AG10803 (cell line): ENCODE data around the gene JAKMIP2.
A peak's percentile ranks its signal among the peaks of the same experiment; 100 is the strongest.
"Not testable (repeated sequence)": the region's sequence is repeated elsewhere in the genome, so short reads cannot be mapped to it uniquely, and the experiment has no call there.

ENCODE experiments used
- DNase-seq: peaks from one replicate; pipeline ENCODE4 v3.0.0; 2010; ENCODE audit warnings: low read depth
- H3K4me3 ChIP-seq: 2 replicates; pipeline ENCODE4 v1.5.1; 2011; ENCODE audit warnings: mild to moderate bottlenecking, low read length, control low read depth
- CTCF ChIP-seq: conservative IDR thresholded peaks from 2 replicates; pipeline ENCODE4 v1.5.1; 2011; ENCODE audit warnings: mild to moderate bottlenecking, low read length, control low read depth, inconsistent platforms

The JAKMIP2 gene

GRCh38 chr5:147782110-147783028 is at the start of gene JAKMIP2:
Gene JAKMIP2 (minus strand): TSS chr5:147782728. CDS start chr5:147671806, 110,922 bp downstream.
- no peak within 1 kb of the TSS for H3K4me3 ChIP-seq
- no peak for TF ChIP-seq CTCF
- peak; percentile 4 for DNase-seq

- no peak within 1 kb of the TSS for H3K4me3 ChIP-seq
- DNase-seq, result no peak
- no peak for TF ChIP-seq CTCF
These were observed 48.9 kb upstream of the JAKMIP2 start, which contains the start of gene SPINK1 for GRCh38 chr5:147831465-147831864. Gene SPINK1 (minus strand): TSS chr5:147831671. CDS start chr5:147831577, 94 bp downstream.

- no peak for DNase-seq
- H3K4me3 ChIP-seq, result no peak overlapping the region
- no peak for TF ChIP-seq CTCF
These were observed 47.5 kb upstream of the JAKMIP2 start for GRCh38 chr5:147830035-147830434.

GRCh38 chr5:147827017-147827416 is 44.5 kb upstream of the JAKMIP2 start:
- not testable (repeated sequence) for H3K4me3 ChIP-seq, DNase-seq

GRCh38 chr5:147826361-147826760 is 43.8 kb upstream of the JAKMIP2 start:
- no peak overlapping the region for H3K4me3 ChIP-seq
- no peak for DNase-seq
- TF ChIP-seq CTCF, result no peak

GRCh38 chr5:147822686-147823491 is 40.4 kb upstream of the JAKMIP2 start:
- H3K4me3 ChIP-seq, result no peak overlapping the region
- TF ChIP-seq CTCF, result peak; percentile 74
- peak; percentile 53 for DNase-seq

- not testable (repeated sequence) for H3K4me3 ChIP-seq, DNase-seq
These were observed 39.7 kb upstream of the JAKMIP2 start for GRCh38 chr5:147822222-147822621.
